Psoas muscle (tissue), 8 donors: Measurements from ENCODE around the gene CADM3. TPM values are rescaled to one million over a fixed set of nuclear protein-coding genes. Genes with fewer than 3 reads are reported as not detected.

Experiments used
- ATAC-seq, 4 donors: fragments of 200-7000 bp; cut with Tn5 transposase; one replicate each; pipeline ENCODE4 v1.9.1; 2020; ENCODE audit warnings: moderate library complexity in 3 of 4, mild to moderate bottlenecking in 2 of 4
- DNase-seq, 2 donors: peaks; one replicate each; pipeline ENCODE4 v3.0.0-alpha.2; 2020
- H3K27ac ChIP-seq: fragments of 200-600 bp; one replicate; pipeline ENCODE4 v1.8.0; 2022
- H3K27me3 ChIP-seq, 3 donors: fragments of 200-600 bp in 1 of 3; one replicate each; pipeline versions ENCODE4 v1.6.1 to v1.8.0; 2013 to 2022; ENCODE audit warnings: low read length in 2 of 3, mild to moderate bottlenecking in 2 of 3, moderate library complexity in 1 of 3; ENCODE audit not compliant: insufficient read depth in 3 of 3
- H3K36me3 ChIP-seq, 2 donors: fragments of 200-600 bp in 1 of 2; one replicate each; pipeline versions ENCODE4 v1.6.1 to v1.8.0; 2013 to 2022; ENCODE audit warnings: low read depth in 1 of 2, mild to moderate bottlenecking in 1 of 2, moderate library complexity in 1 of 2; ENCODE audit not compliant: insufficient read depth in 1 of 2
- H3K4me1 ChIP-seq: fragments of 200-600 bp; one replicate; pipeline ENCODE4 v1.8.0; 2022
- H3K4me3 ChIP-seq: fragments of 200-600 bp; one replicate; pipeline ENCODE4 v1.8.0; 2022; ENCODE audit warnings: mild to moderate bottlenecking
- H3K9me3 ChIP-seq: fragments of 200-600 bp; one replicate; pipeline ENCODE4 v1.8.0; 2022
- WGBS, 3 donors: extraction: QIAGEN DNeasy Blood & Tissue Kit; methylation state at CpG; one replicate each; pipeline versions ENCODE4 v1.1.6 to v1.1.7; 2013; 5-methylcytosine and 5-hydroxymethylcytosine counted together
- intact Hi-C, 2 donors: fragments of 100-400 bp; cut with DNase I; formaldehyde crosslinking; loops; one replicate each; pipeline versions ENCODE4 v1.11.0 to v1.14.2; 2022
- polyA plus RNA-seq, 3 donors: library from polyadenylated mRNA; stranded (reverse); fragments of 200-250 nt; gene quantifications; one replicate each; pipeline ENCODE4 v1.2.3, GENCODE V29; 2013
- total RNA-seq, 4 donors: library from RNA; stranded (reverse); fragmentation: NEBNext Ultra II Directional in 2 of 4; extraction: Animal tissue kit (Norgen Biotek cat#: 25700) in 2 of 4; gene quantifications; one replicate each; pipeline versions ENCODE4 v1.2.1 to v1.2.4, GENCODE V29; 2021 to 2023
- TF ChIP-seq, protein P1 (sequence below): fragments of 200-600 bp; IDR thresholded peaks from one replicate; pipeline ENCODE4 v1.8.0; 2022; ENCODE audit warnings: antibody characterized with exemption
- donor health status: healthy with polysubstance abuse.
- donor health status: DM: no; HTN: no; CAD: no; lungs with moderate emphysema.
- donor health status: Bipolar disorder and iron deficiency.
- donor health status: healthy.
- donor health status: DM: yes; HTN: yes; CAD: no.
- donor health status: DM: no; HTN: no; CAD: no.
- donor health status: DM: no; HTN: no; CAD: no.
- donor health status: DM: yes; HTN: yes; CAD: no.

The CADM3 gene
- total and polyA plus RNA-seq, 7 donors, result 0.32 to 2.2 (median 0.89) TPM

DNA sequence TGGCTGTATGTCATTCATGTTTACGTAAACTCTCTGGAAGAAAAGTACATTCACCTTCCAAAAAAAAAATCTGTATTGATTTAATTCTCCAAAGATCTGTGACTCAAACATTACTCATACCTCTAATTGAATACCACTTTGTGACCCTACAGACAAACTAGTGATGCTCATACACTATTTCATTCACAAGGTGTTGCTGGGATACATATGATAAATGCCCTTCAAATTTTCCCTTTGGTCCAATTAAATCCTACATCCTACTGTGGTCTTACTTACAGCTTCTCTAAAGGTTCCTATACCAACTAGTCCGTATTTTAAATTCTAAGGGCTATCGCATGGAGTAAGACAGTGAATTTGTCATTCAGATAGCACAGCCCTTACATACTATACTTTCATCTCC is 26.8 kb upstream of the CADM3 start:
- DNase-seq, result no peak
- TF ChIP-seq, protein P1, sequence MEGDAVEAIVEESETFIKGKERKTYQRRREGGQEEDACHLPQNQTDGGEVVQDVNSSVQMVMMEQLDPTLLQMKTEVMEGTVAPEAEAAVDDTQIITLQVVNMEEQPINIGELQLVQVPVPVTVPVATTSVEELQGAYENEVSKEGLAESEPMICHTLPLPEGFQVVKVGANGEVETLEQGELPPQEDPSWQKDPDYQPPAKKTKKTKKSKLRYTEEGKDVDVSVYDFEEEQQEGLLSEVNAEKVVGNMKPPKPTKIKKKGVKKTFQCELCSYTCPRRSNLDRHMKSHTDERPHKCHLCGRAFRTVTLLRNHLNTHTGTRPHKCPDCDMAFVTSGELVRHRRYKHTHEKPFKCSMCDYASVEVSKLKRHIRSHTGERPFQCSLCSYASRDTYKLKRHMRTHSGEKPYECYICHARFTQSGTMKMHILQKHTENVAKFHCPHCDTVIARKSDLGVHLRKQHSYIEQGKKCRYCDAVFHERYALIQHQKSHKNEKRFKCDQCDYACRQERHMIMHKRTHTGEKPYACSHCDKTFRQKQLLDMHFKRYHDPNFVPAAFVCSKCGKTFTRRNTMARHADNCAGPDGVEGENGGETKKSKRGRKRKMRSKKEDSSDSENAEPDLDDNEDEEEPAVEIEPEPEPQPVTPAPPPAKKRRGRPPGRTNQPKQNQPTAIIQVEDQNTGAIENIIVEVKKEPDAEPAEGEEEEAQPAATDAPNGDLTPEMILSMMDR, result no peak
- Histone ChIP-seq H3K27me3 (peaks cover 0 to 4% (median 2%) of the 10 kb centered on the region in 3 donors), H3K36me3 (no peaks in the 10 kb centered on the region), H3K4me3 (no peak overlapping the region), H3K9me3 (no peaks in the 10 kb centered on the region), H3K4me1 (no peaks in the 10 kb centered on the region), H3K27ac (no peak overlapping the region)
- intact Hi-C loops, result no loop called here
- ATAC-seq, result no peak
- 92 to 94% (median 93%) methylated on average over 3 of the region's 3 CpGs for WGBS, 3 donors

DNA sequence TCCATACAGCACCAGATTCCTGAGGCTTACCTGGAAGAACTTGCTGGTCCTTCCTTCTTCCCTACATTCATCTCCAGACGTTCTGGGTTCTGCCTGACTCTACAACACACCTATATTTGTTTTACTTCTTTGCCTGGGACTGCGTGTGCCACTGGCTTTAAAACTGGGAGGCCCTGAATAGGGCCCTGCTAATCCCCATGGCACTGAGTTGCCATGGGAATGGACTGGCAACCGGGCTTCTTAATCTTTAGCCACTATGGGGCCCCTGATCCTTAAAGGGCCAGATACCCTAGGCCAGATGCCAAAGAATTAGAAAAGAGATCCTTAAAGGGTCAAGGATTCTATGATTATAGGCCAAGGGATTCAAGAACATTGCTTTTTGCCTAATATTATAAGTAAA is 24.4 kb upstream of the CADM3 start:
- intact Hi-C loops, result no loop called here
- H3K4me3 ChIP-seq, result no peak overlapping the region
- ATAC-seq, result no peak
- H3K27me3 ChIP-seq, result peaks cover 0 to 2% (median 0%) of the 10 kb centered on the region in 3 donors
- H3K4me1 ChIP-seq, result no peaks in the 10 kb centered on the region
- TF ChIP-seq, protein P1, result no peak
- no peaks in the 10 kb centered on the region for H3K36me3 ChIP-seq
- no peaks in the 10 kb centered on the region for H3K9me3 ChIP-seq
- 20 to 26% (median 21%) methylated on average over 3 of the region's 3 CpGs for WGBS, 3 donors
- no peak for DNase-seq
- H3K27ac ChIP-seq, result no peak overlapping the region

DNA sequence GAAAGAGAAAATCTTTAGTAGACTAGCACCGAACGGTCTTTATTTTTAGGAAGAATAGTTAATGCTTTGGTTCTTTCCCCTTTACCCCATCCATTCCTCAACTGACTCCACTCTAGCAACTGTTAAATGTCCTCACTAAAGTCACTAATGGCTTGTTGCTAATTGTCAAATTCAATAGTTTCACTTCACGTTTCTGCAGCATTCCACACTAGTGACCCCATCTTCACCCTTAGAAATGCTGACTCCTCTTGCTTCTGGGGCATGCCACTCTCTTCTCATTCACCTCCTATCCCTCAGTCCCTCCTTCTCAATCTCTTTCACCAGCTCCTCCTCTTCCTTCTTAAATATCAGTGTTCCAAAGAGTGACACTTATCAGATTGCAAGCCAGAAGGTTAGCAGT is 19.4 kb upstream of the CADM3 start:
- Histone ChIP-seq H3K4me1 (no peaks in the 10 kb centered on the region), H3K27ac (no peak overlapping the region), H3K4me3 (no peak overlapping the region), H3K9me3 (no peaks in the 10 kb centered on the region), H3K27me3 (peaks cover 0 to 2% (median 0%) of the 10 kb centered on the region in 3 donors), H3K36me3 (no peaks in the 10 kb centered on the region)
- TF ChIP-seq, protein P1, result no peak
- DNase-seq (no peak), ATAC-seq (no peak)
- 68 to 73% (median 71%) methylated on average over 3 of the region's 3 CpGs for WGBS, 3 donors
- intact Hi-C loops, result no loop called here

DNA sequence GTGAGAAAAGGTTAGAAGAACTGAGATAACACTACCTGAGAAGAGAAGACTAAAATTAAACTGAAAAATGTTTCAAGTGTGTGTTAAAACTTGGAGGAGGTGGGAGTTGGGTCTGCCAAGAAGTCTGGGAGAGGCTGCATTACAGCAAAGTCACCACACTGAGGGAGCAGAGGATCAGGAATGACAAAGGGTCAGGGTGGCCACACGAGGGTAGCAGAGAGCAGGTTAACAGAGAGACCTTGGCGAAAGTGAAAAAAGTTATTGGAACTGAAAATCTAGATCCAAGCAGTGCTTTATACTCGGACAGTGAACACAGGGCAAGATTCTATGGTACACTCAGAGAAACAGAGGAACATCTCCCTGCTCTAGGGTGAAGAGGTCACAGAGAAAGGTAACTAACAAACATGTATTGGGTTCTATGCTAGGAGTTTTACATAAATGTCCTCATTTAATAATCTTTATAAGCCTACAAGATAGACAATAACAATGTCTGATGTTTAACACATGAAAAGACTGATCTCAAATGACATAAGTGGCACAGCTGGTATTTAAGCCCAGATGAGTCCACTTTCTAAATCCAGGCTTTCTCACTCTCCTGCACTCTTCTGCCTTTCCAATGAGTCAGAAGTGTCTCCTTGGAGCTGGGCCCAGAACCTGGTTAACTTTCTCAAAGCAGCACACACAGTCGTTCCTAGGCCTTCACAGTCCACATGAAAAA is 10.3 kb upstream of the CADM3 start:
- Histone ChIP-seq H3K27ac (peak overlapping the region; percentile 82), H3K27me3 (peaks cover 0 to 12% (median 0%) of the 10 kb centered on the region in 3 donors), H3K4me1 (peaks cover 9% of the 10 kb centered on the region), H3K9me3 (no peaks in the 10 kb centered on the region), H3K36me3 (no peaks in the 10 kb centered on the region), H3K4me3 (peak overlapping the region; percentile 6)
- TF ChIP-seq, protein P1, result peak; percentile 94
- WGBS, 3 donors, result 0 to 4% (median 2%) methylated on average over 4 of the region's 4 CpGs
- intact Hi-C loops, result loop anchor here (2.0 to 5.0 kb wide), 3 partner anchors 36 to 52 kb away; no protein-coding TSS in a partner anchor
- ATAC-seq (peak; percentile 94 to 99 (median 98)), DNase-seq (peak; percentile 72 to 81)

DNA sequence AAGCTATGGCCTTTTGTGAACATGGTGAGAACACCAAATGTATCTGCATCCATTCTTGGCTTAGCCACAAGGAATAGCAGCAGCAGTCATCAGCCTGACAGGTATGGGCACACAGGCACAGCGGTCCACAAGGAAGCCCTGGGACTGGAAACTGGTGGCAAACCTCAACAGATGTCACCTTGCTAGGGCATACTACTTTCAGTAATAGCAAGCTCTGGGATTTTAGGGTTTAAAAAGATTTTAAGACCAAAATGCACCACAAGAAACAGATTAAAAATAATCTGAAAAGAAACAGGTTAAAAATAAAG is 9.7 kb upstream of the CADM3 start:
- Histone ChIP-seq H3K4me3 (no peak overlapping the region), H3K4me1 (peaks cover 9% of the 10 kb centered on the region), H3K27me3 (peaks cover 0 to 12% (median 3%) of the 10 kb centered on the region in 3 donors), H3K9me3 (no peaks in the 10 kb centered on the region), H3K36me3 (no peaks in the 10 kb centered on the region), H3K27ac (peak overlapping the region; percentile 82)
- WGBS, 3 donors, result 85 to 91% (median 87%) methylated on average over 1 of the region's 1 CpG
- intact Hi-C loops, result loop anchor here (2.0 to 5.0 kb wide), 3 partner anchors 36 to 51 kb away; no protein-coding TSS in a partner anchor
- TF ChIP-seq, protein P1, result no peak
- ATAC-seq (no peak), DNase-seq (no peak)
